CD4-positive, alpha-beta memory T cell (primary cell): Measurements from ENCODE around the gene KCNN2. TPM values are rescaled to one million over a fixed set of nuclear protein-coding genes. Genes with fewer than 3 reads are reported as not detected.
A peak's percentile ranks its signal among the peaks of the same experiment; 100 is the strongest.

Source experiments
- CTCF ChIA-PET: fragments of 350-600 bp; sonication (Branson Sonifier 250); formaldehyde crosslinking; loops from one replicate; lab custom pipeline; 2021; ENCODE audit warnings: inconsistent platforms; ENCODE audit not compliant: partially characterized antibody; lab: Charles Lee
- POLR2A ChIA-PET: fragments of 350-600 bp; sonication (Branson Sonifier 250); formaldehyde crosslinking; loops from one replicate; lab custom pipeline; 2021; ENCODE audit not compliant: partially characterized antibody; lab: Charles Lee
- DNase-seq, 5 donors: peaks; one replicate each; pipeline versions ENCODE4 v3.0.0 to v3.0.0-alpha.2; 2020 to 2022; ENCODE audit warnings: mixed read lengths in 1 of 5
- H3K27ac ChIP-seq: one replicate; pipeline ENCODE4 v1.7.0; 2013; ENCODE audit warnings: low read depth, low read length
- H3K27me3 ChIP-seq: 2 replicates; pipeline ENCODE4 v1.7.0; 2013; ENCODE audit warnings: mild to moderate bottlenecking, low read length, moderate library complexity; ENCODE audit not compliant: insufficient read depth
- H3K36me3 ChIP-seq: 2 replicates; pipeline ENCODE4 v1.7.0; 2013; ENCODE audit warnings: mild to moderate bottlenecking, low read length, moderate library complexity; ENCODE audit not compliant: insufficient read depth
- H3K4me1 ChIP-seq: 2 replicates; pipeline ENCODE4 v1.7.0; 2013; ENCODE audit warnings: mild to moderate bottlenecking, low read length, moderate library complexity; ENCODE audit not compliant: insufficient read depth
- H3K4me3 ChIP-seq, 2 donors: one replicate each; pipeline ENCODE4 v1.7.0; 2013; ENCODE audit warnings: low read length in 2 of 2, mild to moderate bottlenecking in 1 of 2
- H3K9me3 ChIP-seq, 2 donors: one replicate each; pipeline ENCODE4 v1.7.0; 2013; ENCODE audit warnings: low read length in 2 of 2, control low read depth in 1 of 2; ENCODE audit not compliant: control insufficient read depth in 1 of 2
- H3K27ac Mint-ChIP-seq, 7 donors: one replicate each; pipeline ENCODE4 v1.8.0; 2020 to 2021; ENCODE audit warnings: mixed read lengths in 7 of 7, mild to moderate bottlenecking in 6 of 7, inconsistent platforms in 3 of 7, moderate library complexity in 3 of 7
- H3K27me3 Mint-ChIP-seq, 2 donors: one replicate each; pipeline ENCODE4 v1.8.0; 2020 to 2021; ENCODE audit warnings: mixed read lengths in 2 of 2
- H3K36me3 Mint-ChIP-seq, 2 donors: one replicate each; pipeline ENCODE4 v1.8.0; 2020 to 2021; ENCODE audit warnings: mixed read lengths in 2 of 2, inconsistent platforms in 1 of 2, mild to moderate bottlenecking in 1 of 2
- H3K4me1 Mint-ChIP-seq, 4 donors: one replicate each; pipeline ENCODE4 v1.8.0; 2020 to 2021; ENCODE audit warnings: mixed read lengths in 4 of 4, mild to moderate bottlenecking in 1 of 4
- H3K4me3 Mint-ChIP-seq, 8 donors: one replicate each; pipeline ENCODE4 v1.8.0; 2020 to 2021; ENCODE audit warnings: mixed read lengths in 8 of 8, mild to moderate bottlenecking in 7 of 8, moderate library complexity in 6 of 8, inconsistent platforms in 3 of 8
- H3K9me3 Mint-ChIP-seq, 8 donors: one replicate each; pipeline ENCODE4 v1.8.0; 2020 to 2021; ENCODE audit warnings: mixed read lengths in 8 of 8, mild to moderate bottlenecking in 5 of 8, inconsistent platforms in 3 of 8, moderate library complexity in 1 of 8
- intact Hi-C: fragments of 100-400 bp; cut with micrococcal nuclease; formaldehyde crosslinking; loops from one replicate; pipeline ENCODE4 v1.15.1; 2023
- polyA plus RNA-seq, 2 donors: library from polyadenylated mRNA; unstranded; fragments of 300-500 nt; fragmentation: Illumina TruSeq; gene quantifications; one replicate each; pipeline ENCODE4 v1.2.3, GENCODE V29; 2021
- total RNA-seq, 2 experiments: library from RNA; stranded (reverse); gene quantifications; one replicate each; pipeline ENCODE4 v1.2.3, GENCODE V29; 2021

KCNN2 gene
- total and polyA plus RNA-seq, 4 experiments from 2014 or later: not detected

GRCh38 chr5:114438471-114438870, 76.6 kb downstream of the KCNN2 start:
- DNase-seq: no peak
- Mint-ChIP-seq H3K9me3 (no peaks in the 10 kb centered on the region), H3K36me3 (no peaks in the 10 kb centered on the region), H3K27me3 (peaks cover 2 to 12% of the 10 kb centered on the region in 2 donors), H3K4me3 (no peak overlapping the region), H3K27ac (no peak overlapping the region), H3K4me1 (no peaks in the 10 kb centered on the region)
- H3K27ac ChIP-seq: no peak overlapping the region
- H3K4me1 ChIP-seq: no peaks in the 10 kb centered on the region
- POLR2A ChIA-PET: no interaction called here
- H3K27me3 ChIP-seq: no peaks in the 10 kb centered on the region
- CTCF ChIA-PET: no interaction called here
- intact Hi-C loops: no loop called here
- H3K36me3 ChIP-seq: no peaks in the 10 kb centered on the region
- no peaks in the 10 kb centered on the region for H3K9me3 ChIP-seq
- no peak overlapping the region for H3K4me3 ChIP-seq

DNA sequence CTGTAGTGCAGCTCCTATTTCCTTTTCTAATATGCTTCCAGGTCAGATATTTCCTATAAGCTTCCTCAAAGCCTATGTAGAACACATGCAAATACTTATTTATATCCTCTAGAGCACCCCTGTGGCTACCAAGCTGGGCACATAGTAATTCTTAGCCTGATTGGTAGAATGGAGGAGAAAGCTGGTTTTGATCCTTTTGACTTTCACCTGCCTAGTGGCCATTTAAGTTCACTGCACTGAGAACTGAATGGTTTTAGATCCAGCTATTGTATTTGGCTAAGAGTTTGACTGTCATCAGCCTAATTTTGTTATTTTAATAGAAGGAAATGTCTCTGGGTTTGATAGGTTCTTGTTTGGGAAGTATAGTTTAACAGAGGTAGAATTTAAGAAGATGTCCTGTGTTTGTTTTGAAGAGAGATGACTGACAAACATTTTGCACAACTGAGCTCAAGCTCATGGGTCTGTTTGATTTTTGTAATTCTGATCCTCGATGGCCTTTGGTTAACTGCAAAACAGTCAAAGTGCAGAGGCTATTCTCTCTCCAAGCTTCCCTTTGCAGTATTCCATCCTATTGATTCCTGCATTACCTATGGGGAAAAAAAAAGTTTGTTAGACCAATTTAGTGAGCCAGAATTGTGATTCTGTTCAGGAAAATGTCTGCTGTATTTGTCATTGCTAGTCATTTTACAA, 85.4 kb downstream of the KCNN2 start:
- no peaks in the 10 kb centered on the region for H3K36me3 Mint-ChIP-seq
- intact Hi-C loops: loop anchor here (5.0 kb wide), 2 partner anchors 765 to 1110 kb away; no protein-coding TSS in a partner anchor

DNA sequence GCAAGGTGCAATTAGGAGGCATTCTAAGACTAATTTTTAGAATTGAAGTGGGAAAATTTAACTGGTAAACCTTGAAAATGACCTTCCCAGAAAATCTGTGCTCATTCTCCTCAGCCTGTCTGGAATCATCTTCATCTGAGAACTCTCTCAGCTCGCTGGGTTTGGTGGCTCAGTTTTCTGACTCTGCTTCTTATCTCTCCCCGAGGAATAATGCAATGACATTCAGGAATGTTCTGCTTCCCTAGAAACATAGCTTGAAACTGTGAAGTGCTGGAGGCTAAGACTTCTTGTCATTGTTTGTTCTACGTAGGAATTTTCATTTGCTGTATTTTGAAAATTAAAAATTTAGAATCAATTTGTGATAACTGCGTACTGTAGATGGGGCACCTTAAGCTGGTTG, 86.6 kb downstream of the KCNN2 start:
- no peaks in the 10 kb centered on the region for H3K9me3 Mint-ChIP-seq
- Histone ChIP-seq H3K27ac (no peak overlapping the region), H3K4me3 (no peak overlapping the region), H3K9me3 (no peaks in the 10 kb centered on the region), H3K36me3 (no peaks in the 10 kb centered on the region), H3K27me3 (no peaks in the 10 kb centered on the region), H3K4me1 (no peaks in the 10 kb centered on the region)
- H3K36me3 Mint-ChIP-seq: no peaks in the 10 kb centered on the region
- ChIA-PET CTCF (interaction anchor here (1.1 kb wide), 1 partner anchor 837 kb away, joined by 3 read pairs; no protein-coding TSS in a partner anchor), POLR2A (no interaction called here)
- intact Hi-C loops: loop anchor here (5.0 kb wide), 2 partner anchors 766 to 1111 kb away; no protein-coding TSS in a partner anchor
- H3K4me3 Mint-ChIP-seq: no peak overlapping the region
- no peak overlapping the region for H3K27ac Mint-ChIP-seq
- H3K27me3 Mint-ChIP-seq: peaks cover 0 to 4% of the 10 kb centered on the region in 2 donors
- no peak for DNase-seq
- peaks cover 0 to 2% (median under 1%) of the 10 kb centered on the region in 4 donors for H3K4me1 Mint-ChIP-seq

More for the DNA sequence above, 85.4 kb downstream of the KCNN2 start:
- no peak overlapping the region for H3K27ac Mint-ChIP-seq
- no peaks in the 10 kb centered on the region for H3K9me3 Mint-ChIP-seq
- H3K4me1 Mint-ChIP-seq: peaks cover 0 to 2% (median under 1%) of the 10 kb centered on the region in 4 donors
- H3K36me3 ChIP-seq: no peaks in the 10 kb centered on the region
- no peak overlapping the region for H3K27ac ChIP-seq
- no peaks in the 10 kb centered on the region for H3K27me3 ChIP-seq
- H3K9me3 ChIP-seq: no peaks in the 10 kb centered on the region
- no peaks in the 10 kb centered on the region for H3K4me1 ChIP-seq
- DNase-seq: no peak
- H3K4me3 Mint-ChIP-seq: no peak overlapping the region
- no peak overlapping the region for H3K4me3 ChIP-seq
- peaks cover 0 to 6% of the 10 kb centered on the region in 2 donors for H3K27me3 Mint-ChIP-seq
- ChIA-PET POLR2A (no interaction called here), CTCF (interaction anchor here (1.2 kb wide), 1 partner anchor 836 kb away, joined by 4 read pairs; no protein-coding TSS in a partner anchor)

DNA sequence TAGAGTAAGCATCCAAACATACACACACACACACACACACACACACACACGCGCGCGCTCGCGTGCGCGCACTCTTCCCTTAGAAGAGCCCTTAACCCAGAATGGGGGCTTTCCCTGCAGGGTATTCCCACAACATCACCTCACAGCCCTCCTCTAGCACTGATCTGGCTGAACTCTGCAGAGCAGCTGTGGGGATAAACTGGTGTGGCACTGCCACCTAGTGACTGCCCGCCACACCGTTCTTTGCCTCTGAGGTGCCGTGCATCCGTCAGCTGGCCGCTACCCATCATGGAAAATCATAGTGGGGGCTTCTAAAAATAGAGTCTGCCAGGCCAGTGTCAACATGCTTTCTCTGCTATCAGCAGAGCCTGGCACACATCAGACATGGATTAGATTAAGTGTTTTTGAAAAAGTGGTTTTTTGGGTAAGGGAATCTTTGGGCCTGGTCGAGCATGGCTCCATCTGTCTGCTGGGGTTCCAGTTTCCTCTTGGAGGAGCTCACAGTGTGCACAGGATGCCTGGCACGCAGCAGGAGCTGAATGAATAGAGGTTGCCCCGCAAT, 88.1 kb downstream of the KCNN2 start:
- Mint-ChIP-seq H3K27me3 (peaks cover 0 to 4% of the 10 kb centered on the region in 2 donors), H3K9me3 (no peaks in the 10 kb centered on the region), H3K27ac (no peak overlapping the region), H3K36me3 (no peaks in the 10 kb centered on the region), H3K4me1 (peaks cover 0 to 2% (median under 1%) of the 10 kb centered on the region in 4 donors), H3K4me3 (no peak overlapping the region)
- H3K27ac ChIP-seq: no peak overlapping the region
- intact Hi-C loops: loop anchor here (5.0 kb wide), 2 partner anchors 768 to 1113 kb away; no protein-coding TSS in a partner anchor
- no peaks in the 10 kb centered on the region for H3K27me3 ChIP-seq
- H3K4me3 ChIP-seq: no peak overlapping the region
- DNase-seq: peak in 4 of 5 donors; percentile 8 to 16 (median 10)
- POLR2A ChIA-PET: no interaction called here
- H3K9me3 ChIP-seq: no peaks in the 10 kb centered on the region
- CTCF ChIA-PET: interaction anchor here (1.0 to 2.1 kb wide), 3 partner anchors 8 to 838 kb away, joined by 3 to 10 read pairs (median 5); no protein-coding TSS in a partner anchor
- no peaks in the 10 kb centered on the region for H3K4me1 ChIP-seq
- no peaks in the 10 kb centered on the region for H3K36me3 ChIP-seq

DNA sequence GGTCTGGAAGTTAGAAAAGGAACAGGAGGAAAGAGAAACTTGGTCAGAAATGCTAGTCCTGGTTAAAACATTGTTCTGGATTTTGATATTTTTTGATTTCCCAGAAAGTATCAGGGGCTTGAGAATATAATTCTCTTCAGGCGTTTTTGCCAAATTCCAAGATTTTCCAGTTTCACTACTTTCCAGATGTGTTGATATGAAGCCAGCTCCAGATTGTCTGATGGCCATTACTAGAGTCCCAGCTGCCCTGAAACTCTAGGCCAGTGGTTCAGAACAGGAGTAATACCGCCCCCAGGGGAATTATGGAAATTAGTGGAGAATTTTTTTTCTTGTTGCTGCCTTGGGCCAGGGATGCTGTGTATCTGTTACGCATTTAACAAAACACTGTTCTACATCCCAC, 88.6 kb downstream of the KCNN2 start:
- peaks cover 0 to 4% of the 10 kb centered on the region in 2 donors for H3K27me3 Mint-ChIP-seq
- no peak for DNase-seq
- H3K9me3 ChIP-seq: no peaks in the 10 kb centered on the region
- intact Hi-C loops: no loop called here
- H3K4me3 Mint-ChIP-seq: no peak overlapping the region
- no peak overlapping the region for H3K27ac Mint-ChIP-seq
- ChIA-PET CTCF (interaction anchor here (1.0 to 2.1 kb wide), 3 partner anchors 8 to 838 kb away, joined by 3 to 10 read pairs (median 5); no protein-coding TSS in a partner anchor), POLR2A (no interaction called here)
- H3K27me3 ChIP-seq: no peaks in the 10 kb centered on the region
- no peaks in the 10 kb centered on the region for H3K36me3 ChIP-seq
- no peak overlapping the region for H3K27ac ChIP-seq
- no peak overlapping the region for H3K4me3 ChIP-seq
- no peaks in the 10 kb centered on the region for H3K9me3 Mint-ChIP-seq
- H3K36me3 Mint-ChIP-seq: no peaks in the 10 kb centered on the region
- peaks cover 0 to 2% (median under 1%) of the 10 kb centered on the region in 4 donors for H3K4me1 Mint-ChIP-seq
- no peaks in the 10 kb centered on the region for H3K4me1 ChIP-seq

DNA sequence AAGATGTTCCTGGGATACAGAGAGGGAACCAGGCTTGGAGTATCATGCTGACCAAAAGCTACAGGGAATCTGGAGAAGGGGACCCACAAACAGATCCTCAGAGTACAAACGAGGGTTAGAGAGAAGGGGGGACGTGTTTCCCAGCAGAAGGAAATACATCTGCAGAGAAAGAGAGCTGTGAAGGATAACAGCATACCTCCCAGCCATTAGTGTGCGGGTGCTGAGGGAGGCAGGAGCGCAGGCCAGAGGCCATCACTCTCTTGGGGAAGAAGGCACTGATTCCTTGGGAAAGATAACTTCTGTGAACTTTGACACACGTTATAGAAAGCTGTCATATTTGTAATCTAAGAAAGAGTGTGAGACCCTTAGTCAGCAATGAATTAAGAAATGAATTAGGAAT, 96.9 kb downstream of the KCNN2 start:
- H3K4me1 Mint-ChIP-seq: no peaks in the 10 kb centered on the region
- intact Hi-C loops: no loop called here

DNA sequence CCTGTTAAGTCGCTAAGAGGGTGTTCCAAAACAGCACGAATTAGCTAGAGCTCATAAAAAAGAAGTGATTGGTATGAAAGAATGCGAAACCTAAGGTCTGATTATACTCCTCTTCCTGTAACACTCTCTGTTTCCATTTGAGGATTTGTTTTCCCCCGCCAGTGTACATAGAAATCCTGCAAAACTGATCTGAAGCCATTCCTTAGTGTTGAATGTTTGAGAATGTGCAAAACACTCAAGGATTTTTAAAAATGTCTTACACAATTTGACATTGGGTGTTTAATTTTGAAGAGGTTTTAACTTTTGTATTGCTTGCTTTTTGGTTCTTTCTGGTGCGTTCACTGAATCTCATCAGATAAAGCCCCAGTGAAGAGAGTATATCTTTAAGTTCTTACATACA, 105.3 kb downstream of the KCNN2 start:
- H3K27ac ChIP-seq: no peak overlapping the region
- H3K4me1 ChIP-seq: no peaks in the 10 kb centered on the region
- no peak overlapping the region for H3K4me3 Mint-ChIP-seq
- no peak overlapping the region for H3K4me3 ChIP-seq
- H3K27ac Mint-ChIP-seq: no peak overlapping the region
- H3K4me1 Mint-ChIP-seq: no peaks in the 10 kb centered on the region
- no peaks in the 10 kb centered on the region for H3K36me3 Mint-ChIP-seq
- peaks cover 0 to 2% (median 0%) of the 10 kb centered on the region in 8 donors for H3K9me3 Mint-ChIP-seq
- no peaks in the 10 kb centered on the region for H3K36me3 ChIP-seq
- peaks cover 0 to 2% of the 10 kb centered on the region in 2 donors for H3K27me3 Mint-ChIP-seq
- ChIA-PET POLR2A (no interaction called here), CTCF (no interaction called here)
- H3K9me3 ChIP-seq: no peaks in the 10 kb centered on the region
- intact Hi-C loops: no loop called here
- DNase-seq: no peak
- no peaks in the 10 kb centered on the region for H3K27me3 ChIP-seq

More for the DNA sequence above, 96.9 kb downstream of the KCNN2 start:
- H3K27ac ChIP-seq: no peak overlapping the region
- Mint-ChIP-seq H3K4me3 (no peak overlapping the region), H3K9me3 (peaks cover 0 to 2% (median 0%) of the 10 kb centered on the region in 8 donors), H3K27ac (no peak overlapping the region), H3K27me3 (peaks cover 0 to 3% of the 10 kb centered on the region in 2 donors), H3K36me3 (no peaks in the 10 kb centered on the region)
- no peaks in the 10 kb centered on the region for H3K9me3 ChIP-seq
- no peaks in the 10 kb centered on the region for H3K4me1 ChIP-seq
- H3K36me3 ChIP-seq: no peaks in the 10 kb centered on the region
- CTCF ChIA-PET: interaction anchor here (1.1 kb wide), 1 partner anchor 10 kb away, joined by 4 read pairs; no protein-coding TSS in a partner anchor
- POLR2A ChIA-PET: no interaction called here
- no peak for DNase-seq
- H3K4me3 ChIP-seq: no peak overlapping the region
- no peaks in the 10 kb centered on the region for H3K27me3 ChIP-seq
